ENCODE measurements around the gene ATP8A2. TPM values are rescaled to one million over a fixed set of nuclear protein-coding genes. Genes with fewer than 3 reads are reported as not detected.

Gene ATP8A2
- total and polyA plus RNA-seq, 4 donors = 0.01 to 0.08 (median 0.05) TPM; not detected in 1

- H3K4me1 ChIP-seq (ENCODE audit: control insufficient read depth in 4 of 4, insufficient read depth in 4 of 4, low read length in 3 of 4) = no peaks in the 10 kb centered on the region
- H3K27ac ChIP-seq (ENCODE audit: low read depth in 1 of 2, low read length in 2 of 2) = no peak overlapping the region
- WGBS = 52% methylated on average over 10 of the region's 10 CpGs
- no peaks in the 10 kb centered on the region for H3K9me3 ChIP-seq (ENCODE audit: control insufficient read depth in 4 of 4, low read length in 3 of 4)
- H3K36me3 ChIP-seq (ENCODE audit: control insufficient read depth in 4 of 4, insufficient read depth in 3 of 4, low read depth in 1 of 4, low read length in 3 of 4) = no peaks in the 10 kb centered on the region
- no peak overlapping the region for H3K9ac ChIP-seq (ENCODE audit: low read depth in 1 of 2, low read length in 2 of 2)
- H3K27me3 ChIP-seq (ENCODE audit: control insufficient read depth in 4 of 4, insufficient read depth in 4 of 4, low read length in 3 of 4) = peaks cover 0 to 4% (median 0%) of the 10 kb centered on the region in 4 donors
- TF ChIP-seq RXRA (IDR thresholded peaks at IDR 0.05) = no peak
- TF ChIP-seq YY1 (IDR thresholded peaks at IDR 0.05) = no peak
- TF ChIP-seq HNF4A (conservative IDR thresholded peaks at IDR 0.05) = no peak
- TF ChIP-seq, protein P1, sequence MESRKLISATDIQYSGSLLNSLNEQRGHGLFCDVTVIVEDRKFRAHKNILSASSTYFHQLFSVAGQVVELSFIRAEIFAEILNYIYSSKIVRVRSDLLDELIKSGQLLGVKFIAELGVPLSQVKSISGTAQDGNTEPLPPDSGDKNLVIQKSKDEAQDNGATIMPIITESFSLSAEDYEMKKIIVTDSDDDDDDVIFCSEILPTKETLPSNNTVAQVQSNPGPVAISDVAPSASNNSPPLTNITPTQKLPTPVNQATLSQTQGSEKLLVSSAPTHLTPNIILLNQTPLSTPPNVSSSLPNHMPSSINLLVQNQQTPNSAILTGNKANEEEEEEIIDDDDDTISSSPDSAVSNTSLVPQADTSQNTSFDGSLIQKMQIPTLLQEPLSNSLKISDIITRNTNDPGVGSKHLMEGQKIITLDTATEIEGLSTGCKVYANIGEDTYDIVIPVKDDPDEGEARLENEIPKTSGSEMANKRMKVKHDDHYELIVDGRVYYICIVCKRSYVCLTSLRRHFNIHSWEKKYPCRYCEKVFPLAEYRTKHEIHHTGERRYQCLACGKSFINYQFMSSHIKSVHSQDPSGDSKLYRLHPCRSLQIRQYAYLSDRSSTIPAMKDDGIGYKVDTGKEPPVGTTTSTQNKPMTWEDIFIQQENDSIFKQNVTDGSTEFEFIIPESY (IDR thresholded peaks at IDR 0.05) = no peak
- TF ChIP-seq FOXA1 (IDR thresholded peaks at IDR 0.05) = no peak
- TF ChIP-seq MAX (IDR thresholded peaks at IDR 0.05) = no peak
- no peak for TF ChIP-seq HNF4G (IDR thresholded peaks at IDR 0.05)
- no peak for TF ChIP-seq NR2F2 (IDR thresholded peaks at IDR 0.05)
- no peak for TF ChIP-seq SP1 (IDR thresholded peaks at IDR 0.05)
- TF ChIP-seq RAD21 (IDR thresholded peaks at IDR 0.05) = no peak
- TF ChIP-seq TAF1 (conservative IDR thresholded peaks at IDR 0.05) = no peak
- TF ChIP-seq REST (IDR thresholded peaks at IDR 0.05) = no peak
- no peak for TF ChIP-seq GABPA (IDR thresholded peaks at IDR 0.05 in 1 of 2, conservative IDR thresholded peaks at IDR 0.05 in 1 of 2)
- no peak for TF ChIP-seq ATF3 (IDR thresholded peaks at IDR 0.05)
- TF ChIP-seq JUND (IDR thresholded peaks at IDR 0.05) = no peak
- TF ChIP-seq, protein P2, sequence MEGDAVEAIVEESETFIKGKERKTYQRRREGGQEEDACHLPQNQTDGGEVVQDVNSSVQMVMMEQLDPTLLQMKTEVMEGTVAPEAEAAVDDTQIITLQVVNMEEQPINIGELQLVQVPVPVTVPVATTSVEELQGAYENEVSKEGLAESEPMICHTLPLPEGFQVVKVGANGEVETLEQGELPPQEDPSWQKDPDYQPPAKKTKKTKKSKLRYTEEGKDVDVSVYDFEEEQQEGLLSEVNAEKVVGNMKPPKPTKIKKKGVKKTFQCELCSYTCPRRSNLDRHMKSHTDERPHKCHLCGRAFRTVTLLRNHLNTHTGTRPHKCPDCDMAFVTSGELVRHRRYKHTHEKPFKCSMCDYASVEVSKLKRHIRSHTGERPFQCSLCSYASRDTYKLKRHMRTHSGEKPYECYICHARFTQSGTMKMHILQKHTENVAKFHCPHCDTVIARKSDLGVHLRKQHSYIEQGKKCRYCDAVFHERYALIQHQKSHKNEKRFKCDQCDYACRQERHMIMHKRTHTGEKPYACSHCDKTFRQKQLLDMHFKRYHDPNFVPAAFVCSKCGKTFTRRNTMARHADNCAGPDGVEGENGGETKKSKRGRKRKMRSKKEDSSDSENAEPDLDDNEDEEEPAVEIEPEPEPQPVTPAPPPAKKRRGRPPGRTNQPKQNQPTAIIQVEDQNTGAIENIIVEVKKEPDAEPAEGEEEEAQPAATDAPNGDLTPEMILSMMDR (IDR thresholded peaks at IDR 0.05; ENCODE audit: low read depth, low read length, missing input control) = no peak
- TF ChIP-seq EGR1 (IDR thresholded peaks at IDR 0.05; ENCODE audit: low read depth in 2 of 2) = no peak
- no peak for TF ChIP-seq FOXA2 (IDR thresholded peaks at IDR 0.05)
- DNase-seq (ENCODE audit: low spot score) = no peak
- H3K4me3 ChIP-seq (ENCODE audit: low read depth in 1 of 3, low read length in 3 of 3) = no peak overlapping the region
These were observed 529.9 kb downstream of the ATP8A2 start for GRCh38 chr13:25901460-25902376.

Data from liver (tissue), 9 donors.